Uterus (tissue), 4 donors: ENCODE measurements around the gene DLGAP1. TPM values are rescaled to one million over a fixed set of nuclear protein-coding genes. Genes with fewer than 3 reads are reported as not detected.

Experiments
- DNase-seq, 2 donors: peaks; one replicate each; pipeline ENCODE4 v3.0.0-alpha.2; 2019 to 2020
- H3K27ac ChIP-seq, 2 donors: fragments of 200-600 bp; sonication (generic); 1 replicate in 1 of 2; 2 replicates in 1 of 2; pipeline ENCODE4 v1.5.1; 2016 to 2018
- H3K27me3 ChIP-seq, 2 donors: fragments of 200-600 bp; sonication (generic); one replicate each; pipeline ENCODE4 v1.5.1; 2018 to 2019; ENCODE audit warnings: control low read depth in 1 of 2
- H3K36me3 ChIP-seq, 2 donors: fragments of 200-600 bp; sonication (generic); one replicate each; pipeline ENCODE4 v1.5.1; 2019; ENCODE audit warnings: control low read depth in 1 of 2
- H3K4me1 ChIP-seq, 2 donors: fragments of 200-600 bp; sonication (generic); one replicate each; pipeline ENCODE4 v1.5.1; 2018 to 2019; ENCODE audit warnings: control low read depth in 1 of 2
- H3K4me3 ChIP-seq, 2 donors: fragments of 200-600 bp; sonication (generic); 1 replicate in 1 of 2; 2 replicates in 1 of 2; pipeline ENCODE4 v1.5.1; 2018 to 2019; ENCODE audit warnings: mild to moderate bottlenecking in 1 of 2
- H3K9me3 ChIP-seq, 2 donors: fragments of 200-600 bp; sonication (generic); one replicate each; pipeline ENCODE4 v1.5.1; 2019; ENCODE audit warnings: control low read depth in 1 of 2
- CTCF ChIP-seq, 4 experiments: fragments of 200-600 bp in 2 of 4; fragments of 450-650 bp in 2 of 4; sonication (generic) in 2 of 4; IDR thresholded peaks; one replicate each; pipeline ENCODE4 v1.5.1; 2016 to 2019; ENCODE audit warnings: antibody characterized with exemption in 4 of 4, mild to moderate bottlenecking in 2 of 4, moderate library complexity in 1 of 4
- POLR2A ChIP-seq, 2 donors: fragments of 450-650 bp; IDR thresholded peaks; one replicate each; pipeline ENCODE4 v1.6.1; 2016; ENCODE audit warnings: antibody characterized with exemption in 2 of 2, mild to moderate bottlenecking in 1 of 2, moderate library complexity in 1 of 2
- intact Hi-C: fragments of 100-400 bp; cut with DNase I; formaldehyde crosslinking; loops from one replicate; pipeline ENCODE4 v1.15.1; 2023; ENCODE audit warnings: low total_unique reads
- total RNA-seq, 4 donors: library from RNA; depleted of rRNA in 3 of 4; stranded (reverse); fragments of >200 nt in 3 of 4; gene quantifications; one replicate each; pipeline versions ENCODE4 v1.1.0 to v1.2.4, GENCODE V29; 2014 to 2023
- donor health status: DM: yes; HTN: yes; CAD: no.

The DLGAP1 gene
- total RNA-seq, 4 donors from 2014 or later, result 1.0 to 9.6 (median 3.3) TPM

DNA sequence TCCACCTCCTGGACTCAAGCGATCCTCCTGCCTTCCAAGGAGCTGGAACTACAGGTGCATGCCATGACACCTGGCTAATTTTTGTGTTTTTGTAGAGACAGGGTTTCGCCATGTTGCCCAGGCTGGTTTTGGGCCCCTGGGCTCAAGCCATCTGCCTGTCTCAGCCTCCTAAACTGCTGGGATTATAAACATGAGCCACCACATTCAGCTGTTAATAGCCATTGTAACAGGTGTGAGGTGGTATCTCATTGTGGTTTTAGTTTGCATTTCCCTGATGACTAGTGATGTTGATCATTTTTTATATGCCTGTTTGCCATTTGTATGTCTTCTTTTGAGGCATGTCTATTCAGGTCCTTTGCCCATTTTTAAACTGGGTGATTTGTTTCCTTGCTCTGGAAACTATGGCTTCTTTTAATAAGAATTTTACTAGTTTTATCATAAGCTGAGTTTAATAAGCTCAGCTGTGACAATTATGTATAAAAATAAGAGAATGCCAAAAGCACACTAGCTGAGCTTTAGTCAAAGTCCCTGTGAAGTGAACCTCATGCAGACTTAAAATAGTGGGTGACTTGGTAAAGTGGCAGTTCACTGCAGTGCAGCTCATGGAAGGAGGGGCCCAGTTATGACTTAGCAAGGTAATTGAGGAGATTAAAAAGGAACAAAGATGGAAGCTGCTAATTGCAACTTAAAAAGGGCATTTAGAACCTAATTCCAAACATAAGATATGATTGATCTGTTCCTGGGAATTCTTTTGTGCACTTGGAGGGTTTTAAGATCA lies 540.1 kb downstream of the DLGAP1 start:
- intact Hi-C loops, result no loop called here
- Histone ChIP-seq H3K27ac (no peak overlapping the region), H3K27me3 (no peaks in the 10 kb centered on the region), H3K4me1 (no peaks in the 10 kb centered on the region), H3K9me3 (no peaks in the 10 kb centered on the region), H3K36me3 (no peaks in the 10 kb centered on the region), H3K4me3 (no peak overlapping the region)
- no peak for DNase-seq
- no peak for TF ChIP-seq CTCF (IDR thresholded peaks at IDR 0.05)
- no peak for TF ChIP-seq POLR2A (IDR thresholded peaks at IDR 0.05)

DNA sequence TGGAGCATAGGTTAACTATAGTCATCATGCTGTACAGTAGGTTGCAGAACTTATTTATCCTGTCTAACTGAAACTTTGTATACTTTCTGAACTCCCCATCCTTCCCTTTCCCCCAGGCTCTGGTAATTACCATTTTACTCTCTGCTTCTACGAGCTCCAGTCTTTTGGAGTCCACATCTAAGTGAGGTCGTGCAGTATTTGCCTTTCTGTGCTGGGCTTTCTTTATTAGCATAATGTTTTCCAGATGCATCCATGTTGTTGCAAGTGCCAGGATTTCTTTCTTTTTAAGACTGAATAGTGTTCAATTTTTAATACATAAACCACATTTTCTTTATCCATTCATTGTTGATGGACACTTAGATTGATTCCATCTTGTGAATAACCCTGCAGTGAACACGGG lies 541.0 kb downstream of the DLGAP1 start:
- Histone ChIP-seq H3K36me3 (no peaks in the 10 kb centered on the region), H3K27me3 (no peaks in the 10 kb centered on the region), H3K4me3 (no peak overlapping the region), H3K4me1 (no peaks in the 10 kb centered on the region), H3K9me3 (no peaks in the 10 kb centered on the region), H3K27ac (no peak overlapping the region)
- TF ChIP-seq CTCF (IDR thresholded peaks at IDR 0.05), result no peak
- TF ChIP-seq POLR2A (IDR thresholded peaks at IDR 0.05), result no peak
- intact Hi-C loops, result no loop called here
- DNase-seq, result no peak

DNA sequence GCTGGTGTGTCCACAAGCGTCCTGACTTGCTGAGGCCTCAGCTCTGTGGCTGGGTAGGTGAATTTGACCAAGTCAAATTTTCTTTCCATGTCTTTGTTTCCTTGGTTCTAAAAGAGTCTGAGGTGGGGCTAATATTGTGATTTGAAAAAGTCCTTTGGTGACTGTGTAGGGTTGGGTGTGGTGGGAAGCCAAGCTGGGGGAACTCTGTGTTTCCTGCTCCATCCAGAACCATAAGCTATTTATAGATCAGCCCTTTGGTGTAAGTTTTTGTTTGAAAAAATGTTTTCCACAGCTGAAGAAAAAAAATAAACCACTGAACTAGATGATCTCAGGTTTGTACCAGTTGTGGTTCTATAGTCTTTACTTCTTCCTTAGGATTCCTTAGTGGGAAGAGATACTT lies 542.4 kb downstream of the DLGAP1 start:
- H3K9me3 ChIP-seq, result no peaks in the 10 kb centered on the region
- H3K36me3 ChIP-seq, result no peaks in the 10 kb centered on the region
- H3K4me1 ChIP-seq, result no peaks in the 10 kb centered on the region
- no peak for DNase-seq
- intact Hi-C loops, result no loop called here
- H3K27me3 ChIP-seq, result no peaks in the 10 kb centered on the region
- TF ChIP-seq POLR2A (IDR thresholded peaks at IDR 0.05), result no peak
- no peak for TF ChIP-seq CTCF (IDR thresholded peaks at IDR 0.05)
- H3K4me3 ChIP-seq, result no peak overlapping the region
- H3K27ac ChIP-seq, result no peak overlapping the region

DNA sequence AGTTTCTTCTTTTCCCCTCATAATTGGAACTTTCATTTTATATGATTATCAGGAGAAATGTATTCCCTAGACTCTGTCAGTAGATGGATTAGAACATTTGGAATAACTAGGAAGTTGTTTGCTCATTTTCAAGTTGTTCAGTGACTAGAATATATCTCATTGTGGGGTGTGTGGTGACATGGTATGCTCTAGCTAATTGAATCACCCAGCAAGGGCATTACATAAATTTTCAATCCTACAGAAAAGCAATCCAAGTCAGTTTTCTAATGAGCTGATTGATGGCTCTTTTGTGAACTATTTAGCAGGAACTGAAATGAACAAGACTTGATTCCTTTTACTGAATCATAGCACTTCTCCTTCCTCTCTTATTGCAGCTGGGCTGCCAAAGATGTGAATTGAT lies 543.7 kb downstream of the DLGAP1 start:
- Histone ChIP-seq H3K36me3 (no peaks in the 10 kb centered on the region), H3K27me3 (no peaks in the 10 kb centered on the region), H3K4me3 (no peak overlapping the region), H3K27ac (no peak overlapping the region), H3K4me1 (no peaks in the 10 kb centered on the region), H3K9me3 (no peaks in the 10 kb centered on the region)
- TF ChIP-seq POLR2A (IDR thresholded peaks at IDR 0.05), result no peak
- TF ChIP-seq CTCF (IDR thresholded peaks at IDR 0.05), result no peak
- no peak for DNase-seq
- intact Hi-C loops, result no loop called here

DNA sequence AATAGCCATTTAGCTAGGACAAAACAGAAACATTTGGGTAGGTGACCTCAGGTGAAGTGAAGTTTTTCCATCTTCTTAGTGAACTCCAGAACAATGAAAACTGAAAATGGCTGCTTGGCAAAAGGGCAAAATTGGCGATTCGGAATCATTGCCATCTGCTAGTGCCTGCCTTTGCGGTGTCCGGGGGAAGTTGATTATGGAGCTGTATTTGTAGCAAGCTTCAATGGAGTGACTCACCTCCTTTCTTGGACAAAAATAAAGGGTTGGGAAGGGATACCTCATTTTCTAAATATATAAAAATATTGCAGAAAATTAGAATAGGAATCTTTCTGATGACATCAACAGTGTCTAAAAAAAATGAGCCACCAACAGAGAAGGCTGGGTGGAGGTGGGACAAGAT lies 544.6 kb downstream of the DLGAP1 start:
- no peak overlapping the region for H3K4me3 ChIP-seq
- no peak for TF ChIP-seq POLR2A (IDR thresholded peaks at IDR 0.05)
- TF ChIP-seq CTCF (IDR thresholded peaks at IDR 0.05), result no peak
- no peaks in the 10 kb centered on the region for H3K36me3 ChIP-seq
- intact Hi-C loops, result no loop called here
- H3K27ac ChIP-seq, result no peak overlapping the region
- H3K9me3 ChIP-seq, result no peaks in the 10 kb centered on the region
- H3K27me3 ChIP-seq, result no peaks in the 10 kb centered on the region
- DNase-seq, result peak in 1 of 2 donors; percentile 17
- no peaks in the 10 kb centered on the region for H3K4me1 ChIP-seq
